GM18526 (cell line): ENCODE results near the gene EID3.

Experiments
- POLR2A ChIP-seq: IDR thresholded peaks from 3 replicates; pipeline ENCODE4 v1.6.1; 2011; ENCODE audit not compliant: insufficient read length; ENCODE audit errors: extremely low read depth

EID3 gene

GRCh38 chr12:104319028-104319427 lies 15.5 kb downstream of the EID3 start:
- no peak for TF ChIP-seq POLR2A

GRCh38 chr12:104319918-104320626 lies 16.5 kb downstream of the EID3 start:
- no peak for TF ChIP-seq POLR2A

GRCh38 chr12:104320627-104321024 lies 17.1 kb downstream of the EID3 start:
- TF ChIP-seq POLR2A, result no peak

GRCh38 chr12:104321949-104322348 lies 18.4 kb downstream of the EID3 start:
- TF ChIP-seq POLR2A, result no peak

GRCh38 chr12:104323899-104324298 lies 20.4 kb downstream of the EID3 start:
- TF ChIP-seq POLR2A, result no peak

- no peak for TF ChIP-seq POLR2A
Observed at GRCh38 chr12:104328790-104329189, 25.3 kb downstream of the EID3 start.

GRCh38 chr12:104329707-104330532 lies 26.4 kb downstream of the EID3 start:
- TF ChIP-seq POLR2A, result no peak

GRCh38 chr12:104331376-104331775 lies 27.8 kb downstream of the EID3 start:
- no peak for TF ChIP-seq POLR2A

- TF ChIP-seq POLR2A, result no peak
Observed at GRCh38 chr12:104333692-104334255, 30.2 kb downstream of the EID3 start.

GRCh38 chr12:104334581-104334980 lies 31.0 kb downstream of the EID3 start:
- TF ChIP-seq POLR2A, result no peak

- no peak for TF ChIP-seq POLR2A
Observed at GRCh38 chr12:104336115-104336514, 32.6 kb downstream of the EID3 start.

- TF ChIP-seq POLR2A, result no peak
Observed at GRCh38 chr12:104337030-104337558, 33.6 kb downstream of the EID3 start.

- TF ChIP-seq POLR2A, result no peak
Observed at GRCh38 chr12:104339663-104340062, 36.1 kb downstream of the EID3 start.

- TF ChIP-seq POLR2A, result no peak
Observed at GRCh38 chr12:104340177-104340576, 36.6 kb downstream of the EID3 start.

GRCh38 chr12:104340925-104341611 lies 37.5 kb downstream of the EID3 start:
- TF ChIP-seq POLR2A, result no peak
